IMR-90 (cell line): ENCODE measurements around the gene EPN3. TPM values are rescaled to one million over a fixed set of nuclear protein-coding genes. Genes with fewer than 3 reads are reported as not detected.

ENCODE experiments used
- ATAC-seq: fragments of 200-7000 bp; cut with Tn5 transposase; 2 replicates; pipeline ENCODE4 v1.9.1; 2020; ENCODE audit warnings: low read depth, mild to moderate bottlenecking, moderate library complexity
- BruUV-seq: library from RNA; stranded (reverse); fragments of 400-500 nt; replicated peaks from 2 replicates; lab custom pipeline; 2021; lab: Mats Ljungman, UMichigan
- CTCF ChIA-PET: fragments of 300-600 bp; formaldehyde crosslinking; extraction: SDS; loops from one replicate; lab custom pipeline; 2021; ENCODE audit warnings: antibody characterized with exemption; lab: Yijun Ruan, JAX
- POLR2A ChIA-PET: fragments of 300-600 bp; sonication (Branson Sonifier 250); formaldehyde crosslinking; loops from one replicate; lab custom pipeline; 2022; ENCODE audit warnings: antibody characterized with exemption; ENCODE audit not compliant: unreplicated experiment; lab: Charles Lee
- DNase-seq: peaks from one replicate; pipeline ENCODE4 v3.0.0; 2013
- H2AFZ ChIP-seq: replicated peaks from 2 replicates; pipeline ENCODE3; 2013; ENCODE audit warnings: low read length, mild to moderate bottlenecking; ENCODE audit not compliant: poor library complexity
- H2AK5ac ChIP-seq: 2 replicates; pipeline ENCODE4 v1.6.1; 2013; ENCODE audit warnings: low read depth, low read length, inconsistent platforms
- H2AK9ac ChIP-seq: replicated peaks from 2 replicates; pipeline ENCODE3; 2013; ENCODE audit warnings: mild to moderate bottlenecking, low read depth, low read length, moderate library complexity; ENCODE audit not compliant: poor library complexity
- H2BK120ac ChIP-seq: 2 replicates; pipeline ENCODE4 v1.6.1; 2013; ENCODE audit warnings: low read depth, low read length, inconsistent platforms
- H2BK15ac ChIP-seq: 3 replicates; pipeline ENCODE4 v1.6.1; 2013; ENCODE audit warnings: low read depth, low read length, inconsistent platforms
- H2BK20ac ChIP-seq: 2 replicates; pipeline ENCODE4 v1.6.1; 2013; ENCODE audit warnings: low read depth, mild to moderate bottlenecking, inconsistent platforms, low read length, moderate library complexity
- H2BK5ac ChIP-seq: 2 replicates; pipeline ENCODE4 v1.6.1; 2013; ENCODE audit warnings: mild to moderate bottlenecking, low read depth, low read length, inconsistent platforms; ENCODE audit not compliant: poor library complexity, severe bottlenecking
- H3K14ac ChIP-seq: replicated peaks from 2 replicates; pipeline ENCODE4 v1.6.1; 2013; ENCODE audit warnings: low read depth, low read length, inconsistent platforms
- H3K18ac ChIP-seq: 2 replicates; pipeline ENCODE4 v1.6.1; 2013; ENCODE audit warnings: low read depth, low read length, control low read depth
- H3K23ac ChIP-seq: 2 replicates; pipeline ENCODE4 v1.6.1; 2013; ENCODE audit warnings: low read depth, low read length, inconsistent platforms
- H3K27ac ChIP-seq: 2 replicates; pipeline ENCODE4 v1.5.1; 2013; ENCODE audit warnings: mild to moderate bottlenecking, control low read depth, low read length; ENCODE audit not compliant: insufficient read depth
- H3K27me3 ChIP-seq: 2 replicates; pipeline ENCODE4 v1.6.1; 2013; ENCODE audit warnings: low read length; ENCODE audit not compliant: control insufficient read depth, insufficient read depth
- H3K36me3 ChIP-seq: 2 replicates; pipeline ENCODE4 v1.6.1; 2013; ENCODE audit warnings: low read length, mixed read lengths; ENCODE audit not compliant: control insufficient read depth, insufficient read depth
- H3K4ac ChIP-seq: 2 replicates; pipeline ENCODE4 v1.6.1; 2013; ENCODE audit warnings: low read depth, low read length, inconsistent platforms
- H3K4me1 ChIP-seq: 2 replicates; pipeline ENCODE4 v1.6.1; 2013; ENCODE audit warnings: low read length, mixed read lengths; ENCODE audit not compliant: control insufficient read depth, insufficient read depth
- H3K4me2 ChIP-seq: 2 replicates; pipeline ENCODE4 v1.6.1; 2013; ENCODE audit warnings: low read depth, mild to moderate bottlenecking, control low read depth, low read length, moderate library complexity
- H3K4me3 ChIP-seq: 2 replicates; pipeline ENCODE4 v1.5.1; 2013; ENCODE audit warnings: low read depth, mild to moderate bottlenecking, control low read depth, low read length, moderate library complexity; ENCODE audit not compliant: insufficient read depth
- H3K56ac ChIP-seq: 2 replicates; pipeline ENCODE4 v1.6.1; 2013; ENCODE audit warnings: low read length, inconsistent platforms; ENCODE audit not compliant: insufficient read depth; ENCODE audit errors: extremely low read depth
- H3K79me1 ChIP-seq, 2 experiments: 2 replicates each; pipeline ENCODE4 v1.6.1; 2013; ENCODE audit warnings: low read length in 2 of 2, inconsistent platforms in 1 of 2, low read depth in 1 of 2
- H3K9ac ChIP-seq: 2 replicates; pipeline ENCODE4 v1.6.1; 2013; ENCODE audit warnings: low read depth, low read length, control low read depth
- H3K9me1 ChIP-seq: 2 replicates; pipeline ENCODE4 v1.6.1; 2013; ENCODE audit warnings: low read length, inconsistent platforms; ENCODE audit not compliant: insufficient read depth
- H3K9me3 ChIP-seq: 2 replicates; pipeline ENCODE4 v1.6.1; 2013; ENCODE audit warnings: low read length; ENCODE audit not compliant: control insufficient read depth, insufficient read depth
- H4K20me1 ChIP-seq: 2 replicates; pipeline ENCODE4 v1.6.1; 2013; ENCODE audit warnings: low read length, inconsistent platforms; ENCODE audit not compliant: insufficient read depth
- H4K5ac ChIP-seq: 2 replicates; pipeline ENCODE4 v1.6.1; 2013; ENCODE audit warnings: mild to moderate bottlenecking, low read depth, low read length, control low read depth
- H4K8ac ChIP-seq, 2 experiments: 2 replicates each; pipeline ENCODE4 v1.6.1; 2013; ENCODE audit warnings: low read depth in 2 of 2, low read length in 2 of 2, control low read depth in 1 of 2, inconsistent platforms in 1 of 2
- H4K91ac ChIP-seq: 2 replicates; pipeline ENCODE4 v1.6.1; 2013; ENCODE audit warnings: low read depth, low read length, inconsistent platforms; ENCODE audit not compliant: insufficient read depth
- BHLHE40 ChIP-seq: fragments of 150-350 bp; IDR thresholded peaks from 2 replicates; pipeline ENCODE4 v1.6.1; 2016; ENCODE audit warnings: mild to moderate bottlenecking, low read depth, low read length
- CEBPB ChIP-seq: IDR thresholded peaks from 2 replicates; pipeline ENCODE4 v1.6.1; 2012; ENCODE audit warnings: low read depth, low read length, improper control_type of control experiment
- CHD1 ChIP-seq: IDR thresholded peaks from 2 replicates; pipeline ENCODE4 v1.6.1; 2012; ENCODE audit warnings: low read depth, low read length, improper control_type of control experiment
- FOS ChIP-seq: fragments of 150-350 bp; IDR thresholded peaks from 2 replicates; pipeline ENCODE4 v1.6.1; 2016; ENCODE audit warnings: low read depth, low read length
- MAFK ChIP-seq: IDR thresholded peaks from 2 replicates; pipeline ENCODE4 v1.6.1; 2012; ENCODE audit warnings: low read depth, low read length, improper control_type of control experiment
- MAZ ChIP-seq: IDR thresholded peaks from 2 replicates; pipeline ENCODE4 v1.6.1; 2012; ENCODE audit warnings: low read depth, mild to moderate bottlenecking, low read length, improper control_type of control experiment, moderate library complexity, borderline replicate concordance
- MXI1 ChIP-seq: IDR thresholded peaks from 2 replicates; pipeline ENCODE4 v1.6.1; 2012; ENCODE audit warnings: low read depth, mild to moderate bottlenecking, low read length, moderate library complexity, borderline replicate concordance
- NFE2L2 ChIP-seq: fragments of 150-350 bp; IDR thresholded peaks from 2 replicates; pipeline ENCODE4 v1.6.1; 2016; ENCODE audit warnings: low read depth, mild to moderate bottlenecking, low read length
- POLR2A ChIP-seq: IDR thresholded peaks from 2 replicates; pipeline ENCODE4 v1.6.1; 2012; ENCODE audit warnings: mild to moderate bottlenecking, low read depth, low read length
- RAD21 ChIP-seq: IDR thresholded peaks from 2 replicates; pipeline ENCODE4 v1.6.1; 2012; ENCODE audit warnings: low read length, improper control_type of control experiment
- RCOR1 ChIP-seq: IDR thresholded peaks from 2 replicates; pipeline ENCODE4 v1.6.1; 2012; ENCODE audit warnings: mild to moderate bottlenecking, low read length, improper control_type of control experiment; ENCODE audit not compliant: insufficient replicate concordance
- RFX5 ChIP-seq: IDR thresholded peaks from 2 replicates; pipeline ENCODE4 v1.8.0; 2012; ENCODE audit warnings: low read depth, mild to moderate bottlenecking, low read length, moderate library complexity
- SMC3 ChIP-seq: fragments of 150-350 bp; IDR thresholded peaks from 2 replicates; pipeline ENCODE4 v1.6.1; 2016; ENCODE audit warnings: low read depth, mild to moderate bottlenecking, antibody characterized with exemption, low read length, moderate library complexity
- WGBS, 2 experiments: methylation state at CpG; one replicate each; pipeline versions ENCODE4 v1.1.5 to v1.1.7; 2013; ENCODE audit warnings: missing lambda C conversion rate in 2 of 2; ENCODE audit not compliant: insufficient read length in 1 of 2; ENCODE audit errors: extremely low coverage in 2 of 2; 5-methylcytosine and 5-hydroxymethylcytosine counted together
- dilution Hi-C: fragments of 300-500 bp; cut with HindIII; formaldehyde crosslinking; loops from one replicate; pipeline ENCODE4 v1.14.3; 2018; ENCODE audit warnings: low sequenced_read_pairs; ENCODE audit not compliant: unreplicated experiment
- in situ Hi-C: fragments of 300-500 bp; cut with MboI; formaldehyde crosslinking; loops from 3 replicates; pipeline ENCODE4 v1.14.3; 2019; ENCODE audit warnings: low sequenced_read_pairs, inconsistent platforms, mixed read lengths
- intact Hi-C: fragments of 100-400 bp; cut with micrococcal nuclease; formaldehyde crosslinking; loops from 2 replicates; pipeline ENCODE4 v1.10.0; 2022
- polyA plus RNA-seq, 3 experiments: library from polyadenylated mRNA; depleted of rRNA; stranded (reverse); fragments of >200 nt; gene quantifications; 2 replicates each; pipeline ENCODE4 v1.2.3, GENCODE V29; 2012; ENCODE audit warnings: low replicate concordance in 1 of 3
- total RNA-seq: library from RNA; depleted of rRNA; stranded (reverse); fragments of >200 nt; gene quantifications from 2 replicates; pipeline ENCODE4 v1.2.3, GENCODE V29; 2012
- TF ChIP-seq, protein P1 (sequence below): fragments of 150-350 bp; IDR thresholded peaks from 2 replicates; pipeline ENCODE4 v1.6.1; 2017; ENCODE audit warnings: mild to moderate bottlenecking, antibody characterized with exemption, low read length, low read depth
- TF ChIP-seq, protein P2 (sequence below): fragments of 150-350 bp; IDR thresholded peaks from 2 replicates; pipeline ENCODE4 v1.6.1; 2016; ENCODE audit warnings: low read depth, mild to moderate bottlenecking, low read length, moderate library complexity, borderline replicate concordance
- TF ChIP-seq, protein P3 (sequence below): conservative IDR thresholded peaks from 2 replicates; pipeline ENCODE4 v1.5.1; 2012; ENCODE audit warnings: mild to moderate bottlenecking, low read depth, low read length, improper control_type of control experiment

EPN3 gene
- total and polyA plus RNA-seq, 2 of the 4 experiments (the other 2 are of a cell fraction): 0.09 TPM; not detected in 1

DNA sequence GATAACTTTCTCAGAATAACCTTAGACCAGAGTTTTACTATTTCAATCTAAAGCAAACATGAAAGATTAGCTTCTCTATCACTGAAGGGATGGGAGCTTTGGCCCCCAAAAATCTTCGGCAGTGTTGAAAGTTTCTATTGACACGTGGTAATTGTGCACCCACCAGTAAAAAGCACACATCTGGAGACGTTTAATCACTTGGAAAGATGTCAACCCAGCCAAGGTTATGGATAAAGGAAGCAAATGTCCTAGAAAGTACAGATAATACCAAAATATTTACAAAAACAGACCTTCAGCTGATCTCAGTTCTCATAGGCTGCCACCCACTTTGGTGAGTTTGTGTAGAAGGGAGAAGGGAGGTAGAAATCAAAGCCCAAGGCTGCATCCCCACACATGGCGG lies 19.0 kb upstream of the EPN3 start:
- Histone ChIP-seq H3K79me1 (no peaks in the 10 kb centered on the region; a peak in 1 of 4 replicates), H3K56ac (no peak overlapping the region), H3K4me3 (no peak overlapping the region), H3K27ac (no peak overlapping the region), H4K8ac (no peak overlapping the region), H2BK20ac (no peak overlapping the region), H3K9me3 (no peaks in the 10 kb centered on the region), H3K36me3 (no peaks in the 10 kb centered on the region), H4K20me1 (no peaks in the 10 kb centered on the region), H3K9ac (no peak overlapping the region), H4K5ac (no peak overlapping the region), H2AFZ (no peak overlapping the region), H2BK15ac (no peak overlapping the region), H3K9me1 (0 out of 2 replicates have a peak, but pooled peaks cover 6% of the 10 kb centered on the region), H3K18ac (no peak overlapping the region), H3K4me1 (peaks cover 2% of the 10 kb centered on the region), H3K4ac (no peak overlapping the region), H2AK9ac (no peak overlapping the region), H3K23ac (no peak overlapping the region), H2BK5ac (no peak overlapping the region), H3K14ac (no peak overlapping the region), H2AK5ac (no peak overlapping the region), H4K91ac (no peak overlapping the region), H3K27me3 (peaks cover 6% of the 10 kb centered on the region; the same call in 1 of the 2 replicates), H3K4me2 (no peak overlapping the region), H2BK120ac (no peak overlapping the region)
- intact Hi-C loops (no loop called here), in situ Hi-C loops (no loop called here), dilution Hi-C loops (no loop called here)
- ChIA-PET CTCF (interaction anchor here (0.7 kb wide), 1 partner anchor 12 kb away, joined by 8 read pairs; no protein-coding TSS in a partner anchor), POLR2A (no interaction called here)
- no TSS peak for BruUV-seq
- TF ChIP-seq, protein P1, sequence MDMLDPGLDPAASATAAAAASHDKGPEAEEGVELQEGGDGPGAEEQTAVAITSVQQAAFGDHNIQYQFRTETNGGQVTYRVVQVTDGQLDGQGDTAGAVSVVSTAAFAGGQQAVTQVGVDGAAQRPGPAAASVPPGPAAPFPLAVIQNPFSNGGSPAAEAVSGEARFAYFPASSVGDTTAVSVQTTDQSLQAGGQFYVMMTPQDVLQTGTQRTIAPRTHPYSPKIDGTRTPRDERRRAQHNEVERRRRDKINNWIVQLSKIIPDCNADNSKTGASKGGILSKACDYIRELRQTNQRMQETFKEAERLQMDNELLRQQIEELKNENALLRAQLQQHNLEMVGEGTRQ: no peak
- TF ChIP-seq CHD1 (no peak), SMC3 (no peak), MAFK (no peak), RCOR1 (no peak), BHLHE40 (no peak), MXI1 (no peak), NFE2L2 (no peak), CEBPB (no peak), MAZ (no peak), RAD21 (no peak), RFX5 (no peak), FOS (no peak), POLR2A (no peak)
- TF ChIP-seq, protein P2, sequence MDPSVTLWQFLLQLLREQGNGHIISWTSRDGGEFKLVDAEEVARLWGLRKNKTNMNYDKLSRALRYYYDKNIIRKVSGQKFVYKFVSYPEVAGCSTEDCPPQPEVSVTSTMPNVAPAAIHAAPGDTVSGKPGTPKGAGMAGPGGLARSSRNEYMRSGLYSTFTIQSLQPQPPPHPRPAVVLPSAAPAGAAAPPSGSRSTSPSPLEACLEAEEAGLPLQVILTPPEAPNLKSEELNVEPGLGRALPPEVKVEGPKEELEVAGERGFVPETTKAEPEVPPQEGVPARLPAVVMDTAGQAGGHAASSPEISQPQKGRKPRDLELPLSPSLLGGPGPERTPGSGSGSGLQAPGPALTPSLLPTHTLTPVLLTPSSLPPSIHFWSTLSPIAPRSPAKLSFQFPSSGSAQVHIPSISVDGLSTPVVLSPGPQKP: no peak
- TF ChIP-seq, protein P3, sequence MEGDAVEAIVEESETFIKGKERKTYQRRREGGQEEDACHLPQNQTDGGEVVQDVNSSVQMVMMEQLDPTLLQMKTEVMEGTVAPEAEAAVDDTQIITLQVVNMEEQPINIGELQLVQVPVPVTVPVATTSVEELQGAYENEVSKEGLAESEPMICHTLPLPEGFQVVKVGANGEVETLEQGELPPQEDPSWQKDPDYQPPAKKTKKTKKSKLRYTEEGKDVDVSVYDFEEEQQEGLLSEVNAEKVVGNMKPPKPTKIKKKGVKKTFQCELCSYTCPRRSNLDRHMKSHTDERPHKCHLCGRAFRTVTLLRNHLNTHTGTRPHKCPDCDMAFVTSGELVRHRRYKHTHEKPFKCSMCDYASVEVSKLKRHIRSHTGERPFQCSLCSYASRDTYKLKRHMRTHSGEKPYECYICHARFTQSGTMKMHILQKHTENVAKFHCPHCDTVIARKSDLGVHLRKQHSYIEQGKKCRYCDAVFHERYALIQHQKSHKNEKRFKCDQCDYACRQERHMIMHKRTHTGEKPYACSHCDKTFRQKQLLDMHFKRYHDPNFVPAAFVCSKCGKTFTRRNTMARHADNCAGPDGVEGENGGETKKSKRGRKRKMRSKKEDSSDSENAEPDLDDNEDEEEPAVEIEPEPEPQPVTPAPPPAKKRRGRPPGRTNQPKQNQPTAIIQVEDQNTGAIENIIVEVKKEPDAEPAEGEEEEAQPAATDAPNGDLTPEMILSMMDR: no peak
- ATAC-seq: no peak
- WGBS, 2 experiments: no CpG with 5 or more reads among the region's 4 CpGs
- no peak for DNase-seq
